Chondrocyte (in vitro differentiated cells): ENCODE measurements around the gene RAI1. TPM values are rescaled to one million over a fixed set of nuclear protein-coding genes. Genes with fewer than 3 reads are reported as not detected.

Experiments
- DNase-seq: peaks from one replicate; pipeline ENCODE4 v3.0.0; 2021; ENCODE audit warnings: mixed read lengths, low spot score
- H3K27ac Mint-ChIP-seq: one replicate; pipeline ENCODE4 v1.8.0; 2021; ENCODE audit warnings: mild to moderate bottlenecking, moderate library complexity, mixed read lengths; ENCODE audit not compliant: unreplicated experiment
- H3K27me3 Mint-ChIP-seq: 2 replicates; pipeline ENCODE4 v1.8.0; 2021; ENCODE audit warnings: low read depth, mixed read lengths
- H3K36me3 Mint-ChIP-seq: 2 replicates; pipeline ENCODE4 v1.8.0; 2021; ENCODE audit warnings: low read depth, mixed read lengths
- H3K4me1 Mint-ChIP-seq: 2 replicates; pipeline ENCODE4 v1.8.0; 2021; ENCODE audit warnings: low read depth, mild to moderate bottlenecking, mixed read lengths
- H3K4me3 Mint-ChIP-seq: one replicate; pipeline ENCODE4 v1.8.0; 2021; ENCODE audit warnings: mild to moderate bottlenecking, moderate library complexity, mixed read lengths; ENCODE audit not compliant: unreplicated experiment
- H3K9me3 Mint-ChIP-seq: 2 replicates; pipeline ENCODE4 v1.8.0; 2021; ENCODE audit warnings: low read depth, mixed read lengths
- CTCF ChIP-seq: fragments of 200-600 bp; sonication (generic); IDR thresholded peaks from 2 replicates; pipeline ENCODE4 v1.5.0; 2021; ENCODE audit warnings: antibody characterized with exemption, mild to moderate bottlenecking, moderate library complexity
- total RNA-seq: library from RNA; stranded (reverse); gene quantifications from 3 replicates; pipeline ENCODE4 v1.2.1, GENCODE V29; 2021

RAI1 gene
- total RNA-seq, 1 donor from 2014 or later, result 28.7 TPM

DNA sequence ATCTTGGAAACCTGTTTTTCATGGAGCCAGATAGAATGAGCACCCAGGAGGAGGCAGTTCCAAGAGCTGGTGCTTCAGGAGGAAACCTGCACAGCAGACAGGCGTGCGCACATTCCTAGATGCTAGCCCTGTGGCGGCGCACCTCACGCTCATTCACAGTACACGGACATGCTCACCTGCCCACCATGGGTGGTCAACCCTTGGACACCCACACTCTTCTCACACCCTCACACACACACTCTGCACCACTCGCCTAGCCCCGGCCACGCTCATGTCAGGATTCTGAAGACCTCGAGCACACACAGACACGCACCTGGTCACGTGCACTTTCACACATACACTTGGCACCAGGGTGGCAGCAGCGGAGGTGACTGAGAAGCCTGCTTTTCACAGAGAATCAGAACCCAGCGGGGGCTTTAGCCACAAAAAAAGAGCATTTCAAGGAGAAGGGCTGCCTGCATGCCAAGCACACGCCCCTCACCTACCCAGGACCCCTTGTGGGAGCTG is 28.6 kb downstream of the RAI1 start:
- Mint-ChIP-seq H3K4me3 (no peak overlapping the region), H3K4me1 (peaks cover 72% of the 10 kb centered on the region)
- no peak for TF ChIP-seq CTCF

GRCh38 chr17:17710355-17710727 is 29.1 kb downstream of the RAI1 start:
- peak overlapping the region; percentile 93 for H3K27ac Mint-ChIP-seq

More for the DNA sequence above, 28.6 kb downstream of the RAI1 start:
- Mint-ChIP-seq H3K36me3 (peaks cover 1% of the 10 kb centered on the region), H3K27me3 (no peaks in the 10 kb centered on the region), H3K27ac (peak overlapping the region; percentile 93), H3K9me3 (no peaks in the 10 kb centered on the region)
- no peak for DNase-seq

GRCh38 chr17:17710728-17711541 is 29.7 kb downstream of the RAI1 start:
- no peak for TF ChIP-seq CTCF
- Mint-ChIP-seq H3K36me3 (peaks cover 1% of the 10 kb centered on the region), H3K9me3 (no peaks in the 10 kb centered on the region), H3K4me1 (peaks cover 77% of the 10 kb centered on the region), H3K27ac (peak overlapping the region; percentile 93), H3K4me3 (peak overlapping the region; percentile 5), H3K27me3 (no peaks in the 10 kb centered on the region)
- no peak for DNase-seq

More at GRCh38 chr17:17710355-17710727, 29.1 kb downstream of the RAI1 start:
- Mint-ChIP-seq H3K27me3 (no peaks in the 10 kb centered on the region), H3K9me3 (no peaks in the 10 kb centered on the region), H3K4me3 (no peak overlapping the region), H3K4me1 (peaks cover 73% of the 10 kb centered on the region), H3K36me3 (peaks cover 1% of the 10 kb centered on the region)
- DNase-seq, result no peak
- TF ChIP-seq CTCF, result peak; percentile 32

DNA sequence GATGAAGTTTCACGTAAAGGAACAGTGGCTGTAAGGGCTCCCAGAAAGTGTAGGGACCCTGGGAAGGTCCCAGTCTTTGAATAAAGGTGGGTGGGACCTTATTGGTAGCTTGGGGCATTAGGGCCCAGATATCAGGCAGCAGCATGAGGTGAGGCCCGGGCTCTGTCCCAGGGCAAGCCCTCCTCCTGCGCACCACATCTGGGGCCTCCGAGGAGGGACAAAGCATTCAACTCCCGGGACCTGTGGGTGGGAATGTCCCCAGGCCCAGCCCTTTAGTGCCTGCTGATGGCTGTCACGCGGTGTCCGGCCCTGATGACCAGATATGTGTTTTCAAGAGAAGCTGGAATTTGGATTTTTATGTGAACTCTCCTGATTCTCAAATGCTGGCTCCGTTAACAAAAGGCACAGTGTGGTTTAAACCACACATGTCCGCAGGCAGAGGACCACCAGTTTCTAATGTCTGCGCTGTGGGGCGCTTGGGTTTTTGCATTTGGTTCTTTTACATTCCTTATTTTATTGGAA is 30.4 kb downstream of the RAI1 start:
- Mint-ChIP-seq H3K36me3 (no peaks in the 10 kb centered on the region), H3K4me1 (peaks cover 73% of the 10 kb centered on the region), H3K27ac (peak overlapping the region; percentile 93), H3K4me3 (no peak overlapping the region), H3K27me3 (no peaks in the 10 kb centered on the region), H3K9me3 (no peaks in the 10 kb centered on the region)
- DNase-seq, result no peak
- TF ChIP-seq CTCF, result no peak

GRCh38 chr17:17712268-17712924 is 31.1 kb downstream of the RAI1 start:
- Mint-ChIP-seq H3K4me1 (peaks cover 66% of the 10 kb centered on the region), H3K4me3 (no peak overlapping the region), H3K9me3 (no peaks in the 10 kb centered on the region), H3K27ac (peak overlapping the region; percentile 93), H3K36me3 (no peaks in the 10 kb centered on the region), H3K27me3 (no peaks in the 10 kb centered on the region)
- no peak for TF ChIP-seq CTCF
- DNase-seq, result no peak
